ENCODE data around the gene FAM193B. TPM values are rescaled to one million over a fixed set of nuclear protein-coding genes. Genes with fewer than 3 reads are reported as not detected.

FAM193B gene
- total RNA-seq, 4 donors from 2014 or later: 77.1 to 205 (median 177) TPM

DNA sequence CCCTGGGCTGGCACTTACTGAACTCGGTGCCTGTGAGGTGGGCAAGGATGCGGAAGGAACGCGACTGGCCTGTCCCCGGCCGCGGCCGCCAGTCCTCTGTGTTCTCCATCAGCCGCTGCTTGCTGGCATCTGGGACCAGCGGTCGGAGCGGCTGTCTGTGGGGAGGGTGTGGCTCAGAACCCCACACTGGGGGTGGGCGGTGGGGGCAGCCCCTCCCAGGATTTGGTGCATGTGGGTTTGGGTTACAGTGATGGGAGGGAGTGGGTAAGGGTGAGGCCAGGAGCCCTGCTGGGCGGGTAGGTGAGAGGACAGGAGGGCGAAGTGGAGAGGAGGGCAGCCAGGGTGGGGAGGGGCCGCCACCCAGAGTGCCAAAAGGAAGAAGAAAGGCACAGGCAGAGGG, 63.4 kb downstream of the FAM193B start:
- H3K27me3 ChIP-seq: no peaks in the 10 kb centered on the region
- H3K4me3 ChIP-seq: no peak overlapping the region
- TF ChIP-seq, protein P1, sequence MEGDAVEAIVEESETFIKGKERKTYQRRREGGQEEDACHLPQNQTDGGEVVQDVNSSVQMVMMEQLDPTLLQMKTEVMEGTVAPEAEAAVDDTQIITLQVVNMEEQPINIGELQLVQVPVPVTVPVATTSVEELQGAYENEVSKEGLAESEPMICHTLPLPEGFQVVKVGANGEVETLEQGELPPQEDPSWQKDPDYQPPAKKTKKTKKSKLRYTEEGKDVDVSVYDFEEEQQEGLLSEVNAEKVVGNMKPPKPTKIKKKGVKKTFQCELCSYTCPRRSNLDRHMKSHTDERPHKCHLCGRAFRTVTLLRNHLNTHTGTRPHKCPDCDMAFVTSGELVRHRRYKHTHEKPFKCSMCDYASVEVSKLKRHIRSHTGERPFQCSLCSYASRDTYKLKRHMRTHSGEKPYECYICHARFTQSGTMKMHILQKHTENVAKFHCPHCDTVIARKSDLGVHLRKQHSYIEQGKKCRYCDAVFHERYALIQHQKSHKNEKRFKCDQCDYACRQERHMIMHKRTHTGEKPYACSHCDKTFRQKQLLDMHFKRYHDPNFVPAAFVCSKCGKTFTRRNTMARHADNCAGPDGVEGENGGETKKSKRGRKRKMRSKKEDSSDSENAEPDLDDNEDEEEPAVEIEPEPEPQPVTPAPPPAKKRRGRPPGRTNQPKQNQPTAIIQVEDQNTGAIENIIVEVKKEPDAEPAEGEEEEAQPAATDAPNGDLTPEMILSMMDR (IDR thresholded peaks at IDR 0.05): no peak
- no peak for TF ChIP-seq POLR2A (IDR thresholded peaks at IDR 0.05)
- no peak for DNase-seq
- no peaks in the 10 kb centered on the region for H3K9me3 ChIP-seq
- peaks cover 7 to 48% (median 16%) of the 10 kb centered on the region in 4 donors for H3K4me1 ChIP-seq
- H3K27ac ChIP-seq: peak overlapping the region in 1 of 4 donors; percentile 90
- H3K36me3 ChIP-seq: peaks cover 0 to 38% (median 0%) of the 10 kb centered on the region in 3 donors

DNA sequence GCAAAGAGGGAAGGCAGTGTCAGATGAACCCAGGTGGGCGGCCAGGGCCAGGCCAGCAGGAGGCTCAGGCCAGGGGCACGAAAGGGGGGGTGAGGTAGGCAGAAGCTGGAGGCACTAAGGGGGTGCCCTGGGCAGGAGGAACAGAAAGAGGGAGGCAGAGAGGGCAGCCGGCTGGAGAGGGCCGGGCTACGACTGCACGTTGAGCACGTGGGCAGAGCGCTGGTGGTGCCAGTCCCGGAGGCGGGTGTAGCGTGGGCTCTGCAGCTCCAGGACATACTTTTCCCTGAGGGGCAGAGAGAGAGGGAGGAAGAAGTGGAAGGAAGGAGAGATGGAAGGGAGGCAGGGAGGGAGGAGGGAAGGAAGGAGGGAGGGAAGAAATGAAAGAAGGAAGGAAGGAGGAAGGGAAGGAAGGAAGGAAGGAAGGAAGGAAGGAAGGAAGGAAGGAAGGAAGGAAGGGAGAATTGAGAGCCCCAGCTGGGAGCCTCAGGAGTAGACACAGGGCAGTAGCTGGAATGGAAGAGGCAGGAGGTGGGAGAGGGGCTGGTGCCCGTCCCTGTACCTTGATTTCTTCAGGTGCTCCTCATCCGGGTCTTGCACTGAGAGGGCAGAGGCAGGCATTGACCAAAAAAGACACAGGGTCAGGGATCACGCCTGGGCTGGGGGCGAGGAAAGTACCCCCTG, 63.9 kb downstream of the FAM193B start:
- Histone ChIP-seq H3K27ac (peak overlapping the region in 1 of 4 donors; percentile 90), H3K4me1 (peaks cover 3 to 48% (median 15%) of the 10 kb centered on the region in 4 donors), H3K36me3 (peaks cover 0 to 42% (median 0%) of the 10 kb centered on the region in 3 donors), H3K9me3 (no peaks in the 10 kb centered on the region), H3K27me3 (no peaks in the 10 kb centered on the region), H3K4me3 (no peak overlapping the region)
- DNase-seq: no peak
- no peak for TF ChIP-seq POLR2A (IDR thresholded peaks at IDR 0.05)
- TF ChIP-seq, protein P1 (IDR thresholded peaks at IDR 0.05): no peak

DNA sequence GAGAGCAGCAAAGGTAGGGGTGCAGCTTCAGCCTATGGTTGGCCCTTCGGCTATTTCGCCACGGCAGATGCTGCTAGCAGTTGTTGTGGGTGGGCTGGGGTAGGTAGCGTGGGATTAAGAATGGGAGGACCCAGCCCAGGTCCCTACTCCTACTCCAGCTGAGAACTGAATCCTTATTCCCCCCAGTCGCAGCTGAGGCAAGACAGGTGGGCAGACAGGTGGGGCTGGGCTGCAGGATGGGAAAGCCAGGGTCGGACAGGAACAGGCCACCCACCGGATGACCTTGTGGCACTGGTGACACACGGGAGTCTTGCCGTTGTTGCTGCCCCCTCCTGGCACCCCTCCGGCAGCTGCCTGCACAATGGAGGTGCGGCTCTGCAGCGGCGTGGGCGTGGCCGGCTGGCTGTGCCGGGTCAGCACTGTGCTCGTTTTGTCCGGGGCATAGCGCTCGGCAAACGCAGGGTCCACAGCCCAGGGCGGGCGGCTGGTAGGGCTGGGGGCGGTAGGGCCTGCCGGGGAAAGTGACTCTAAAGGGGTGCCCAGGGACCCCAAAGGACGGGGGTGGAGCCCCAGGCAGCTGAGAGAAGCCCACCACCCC, 65.1 kb downstream of the FAM193B start:
- Histone ChIP-seq H3K4me1 (peaks cover 0 to 35% (median 3%) of the 10 kb centered on the region in 4 donors), H3K27ac (no peak overlapping the region)
- DNase-seq: peak in 1 of 3 donors; percentile 71

DNA sequence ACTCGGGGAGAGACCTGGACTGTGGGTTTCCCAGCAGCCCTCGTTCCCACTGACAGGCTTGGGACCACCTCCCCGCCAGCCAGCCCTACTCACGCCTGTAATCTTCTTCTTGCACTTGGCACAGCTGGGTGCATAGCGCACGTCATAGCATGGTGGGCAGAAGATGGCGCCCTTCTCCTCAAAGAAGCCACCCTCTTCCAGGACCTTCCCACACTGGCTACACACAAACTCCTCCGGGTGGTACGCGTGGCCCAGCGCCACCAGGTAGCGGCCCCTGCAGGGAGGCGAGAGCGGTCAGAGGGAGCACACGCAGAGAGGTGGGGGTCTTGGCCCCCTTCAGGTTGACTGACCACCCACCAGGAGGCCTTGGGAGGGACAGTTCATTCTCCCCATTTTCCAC, 66.4 kb downstream of the FAM193B start:
- peaks cover 0 to 24% (median 0%) of the 10 kb centered on the region in 4 donors for H3K4me1 ChIP-seq
- no peaks in the 10 kb centered on the region for H3K9me3 ChIP-seq
- no peak for TF ChIP-seq POLR2A (IDR thresholded peaks at IDR 0.05)
- TF ChIP-seq, protein P1 (IDR thresholded peaks at IDR 0.05): no peak
- no peaks in the 10 kb centered on the region for H3K27me3 ChIP-seq
- H3K36me3 ChIP-seq: peaks cover 0 to 42% (median 0%) of the 10 kb centered on the region in 3 donors
- DNase-seq: no peak
- no peak overlapping the region for H3K27ac ChIP-seq
- no peak overlapping the region for H3K4me3 ChIP-seq

More for the DNA sequence above, 65.1 kb downstream of the FAM193B start:
- no peaks in the 10 kb centered on the region for H3K27me3 ChIP-seq
- H3K9me3 ChIP-seq: no peaks in the 10 kb centered on the region
- TF ChIP-seq, protein P1 (IDR thresholded peaks at IDR 0.05): peak in 4 of 6 experiments; percentile 6 to 26 (median 22)
- no peak for TF ChIP-seq POLR2A (IDR thresholded peaks at IDR 0.05)
- H3K4me3 ChIP-seq: no peak overlapping the region
- H3K36me3 ChIP-seq: peaks cover 0 to 42% (median 0%) of the 10 kb centered on the region in 3 donors

DNA sequence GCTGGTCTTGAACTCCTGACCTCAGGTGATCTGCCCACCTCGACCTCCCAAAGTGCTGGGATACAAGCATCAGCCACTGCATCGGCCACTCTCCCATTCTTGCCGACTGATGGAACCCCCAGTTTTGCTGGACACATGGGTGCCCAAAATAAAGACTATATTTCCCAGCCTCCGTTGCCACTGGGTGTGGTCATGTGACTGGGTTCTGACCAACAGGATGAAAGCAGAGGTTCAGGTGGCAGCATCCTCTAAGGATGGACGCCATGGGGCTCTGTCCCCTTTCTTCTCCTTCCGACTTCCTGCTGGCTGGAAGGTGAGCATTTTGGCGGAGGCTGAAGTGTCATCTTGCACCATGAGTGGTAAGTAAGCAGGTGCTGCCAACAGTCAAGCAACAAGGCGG, 67.2 kb downstream of the FAM193B start:
- Histone ChIP-seq H3K27ac (no peak overlapping the region), H3K36me3 (peaks cover 0 to 42% (median 0%) of the 10 kb centered on the region in 3 donors), H3K9me3 (no peaks in the 10 kb centered on the region), H3K27me3 (no peaks in the 10 kb centered on the region), H3K4me3 (no peak overlapping the region), H3K4me1 (peaks cover 0 to 22% (median 0%) of the 10 kb centered on the region in 4 donors)
- TF ChIP-seq, protein P1 (IDR thresholded peaks at IDR 0.05): no peak
- no peak for TF ChIP-seq POLR2A (IDR thresholded peaks at IDR 0.05)
- DNase-seq: no peak

Data from Peyer's patch (tissue), 4 donors.